CD4-positive, alpha-beta T cell treated with Interleukin-12 subunit alpha and Interleukin-12 subunit beta, for 1 hour (primary cell): ENCODE results near the gene ZNF121.
"Not testable (repeated sequence)": the region's sequence is repeated elsewhere in the genome, so short reads cannot be mapped to it uniquely, and the experiment has no call there.

Source experiments
- DNase-seq: peaks from one replicate; pipeline ENCODE4 v3.0.0-alpha.2; 2020

Gene ZNF121

GRCh38 chr19:9584073-9584833 is at the start of gene ZNF121:
TSS of gene ZNF121 (minus strand) at chr19:9584504. CDS start at chr19:9568097, 16,407 bp downstream.
- DNase-seq, result peak; percentile 84

- no peak for DNase-seq
Observed at GRCh38 chr19:9627856-9628255, 43.6 kb upstream of the ZNF121 start.

GRCh38 chr19:9622531-9622930 is 38.2 kb upstream of the ZNF121 start:
- no peak for DNase-seq

- peak; percentile 91 for DNase-seq
Observed at GRCh38 chr19:9621156-9622037, 37.1 kb upstream of the ZNF121 start, which contains the start of gene ZNF561. TSS of gene ZNF561 (minus strand) at chr19:9621232. CDS start at chr19:9619456, 1,776 bp downstream.

GRCh38 chr19:9620842-9621155 is 36.5 kb upstream of the ZNF121 start:
- no peak for DNase-seq

- no peak for DNase-seq
Observed at GRCh38 chr19:9615844-9616243, 31.5 kb upstream of the ZNF121 start.

- DNase-seq, result no peak
Observed at GRCh38 chr19:9610484-9611113, 26.3 kb upstream of the ZNF121 start.

GRCh38 chr19:9608912-9609311 is 24.6 kb upstream of the ZNF121 start:
- DNase-seq, result no peak

- DNase-seq, result no peak
Observed at GRCh38 chr19:9597027-9597426, 12.7 kb upstream of the ZNF121 start.

- peak; percentile 81 for DNase-seq
Observed at GRCh38 chr19:9586764-9587163, 2.5 kb upstream of the ZNF121 start.

GRCh38 chr19:9582081-9582725 is 2.1 kb downstream of the ZNF121 start:
- DNase-seq, result not testable (repeated sequence)

- no peak for DNase-seq
Observed at GRCh38 chr19:9580728-9581127, 3.6 kb downstream of the ZNF121 start.

GRCh38 chr19:9570255-9570654 is 14.0 kb downstream of the ZNF121 start:
- no peak for DNase-seq

- DNase-seq, result no peak
Observed at GRCh38 chr19:9566729-9567128, 17.6 kb downstream of the ZNF121 start.

GRCh38 chr19:9565900-9566705 is 18.2 kb downstream of the ZNF121 start:
- DNase-seq, result no peak

GRCh38 chr19:9552536-9553274 is 31.6 kb downstream of the ZNF121 start:
- DNase-seq, result no peak

GRCh38 chr19:9547870-9548269 is 36.4 kb downstream of the ZNF121 start:
- no peak for DNase-seq

- DNase-seq, result not testable (repeated sequence)
Observed at GRCh38 chr19:9541281-9541680, 43.0 kb downstream of the ZNF121 start.

- DNase-seq, result not testable (repeated sequence)
Observed at GRCh38 chr19:9539921-9540320, 44.4 kb downstream of the ZNF121 start.

- DNase-seq, result not testable (repeated sequence)
Observed at GRCh38 chr19:9539201-9539600, 45.1 kb downstream of the ZNF121 start.
